GM18870 (cell line): ENCODE measurements around the gene WWC2.
"Not testable (repeated sequence)": the region's sequence is repeated elsewhere in the genome, so short reads cannot be mapped to it uniquely, and the experiment has no call there.

ENCODE experiments used
- ATAC-seq: cut with Tn5 transposase; IDR thresholded peaks from one replicate; pipeline ENCODE4 v1.9.1; 2021; ENCODE audit warnings: moderate library complexity; ENCODE audit not compliant: unreplicated experiment

Gene WWC2

GRCh38 chr4:183171484-183172267, 72.6 kb downstream of the WWC2 start:
- no peak for ATAC-seq

- no peak for ATAC-seq
Observed at GRCh38 chr4:183172881-183173280, 73.8 kb downstream of the WWC2 start.

- ATAC-seq: no peak
Observed at GRCh38 chr4:183173580-183174526, 74.8 kb downstream of the WWC2 start.

- no peak for ATAC-seq
Observed at GRCh38 chr4:183175631-183176232, 76.7 kb downstream of the WWC2 start.

- no peak for ATAC-seq
Observed at GRCh38 chr4:183177001-183177400, 77.9 kb downstream of the WWC2 start.

GRCh38 chr4:183178201-183178600, 79.1 kb downstream of the WWC2 start:
- no peak for ATAC-seq

- no peak for ATAC-seq
Observed at GRCh38 chr4:183180096-183180495, 81.0 kb downstream of the WWC2 start.

- no peak for ATAC-seq
Observed at GRCh38 chr4:183180621-183181020, 81.6 kb downstream of the WWC2 start.

GRCh38 chr4:183181081-183181480, 82.0 kb downstream of the WWC2 start:
- no peak for ATAC-seq

- ATAC-seq: no peak
Observed at GRCh38 chr4:183182873-183183725, 84.0 kb downstream of the WWC2 start.

- no peak for ATAC-seq
Observed at GRCh38 chr4:183183906-183184535, 85.0 kb downstream of the WWC2 start.

- ATAC-seq: peak; percentile 79
Observed at GRCh38 chr4:183185018-183185417, 86.0 kb downstream of the WWC2 start.

GRCh38 chr4:183185559-183185958, 86.5 kb downstream of the WWC2 start:
- ATAC-seq: no peak

- ATAC-seq: no peak
Observed at GRCh38 chr4:183186813-183187212, 87.8 kb downstream of the WWC2 start.

GRCh38 chr4:183190900-183191527, 92.0 kb downstream of the WWC2 start:
- no peak for ATAC-seq

GRCh38 chr4:183191630-183192029, 92.6 kb downstream of the WWC2 start:
- ATAC-seq: no peak

- ATAC-seq: no peak
Observed at GRCh38 chr4:183192571-183192970, 93.5 kb downstream of the WWC2 start.

GRCh38 chr4:183193730-183194338, 94.8 kb downstream of the WWC2 start:
- not testable (repeated sequence) for ATAC-seq

GRCh38 chr4:183195534-183195933, 96.5 kb downstream of the WWC2 start:
- ATAC-seq: no peak
